Activated CD4-positive, alpha-beta T cell treated with anti-CD3 and anti-CD28 coated beads for 1 hour (primary cell): ENCODE data around the gene TMC3.
"Not testable (repeated sequence)": the region's sequence is repeated elsewhere in the genome, so short reads cannot be mapped to it uniquely, and the experiment has no call there.

ENCODE experiments used
- DNase-seq: peaks from one replicate; pipeline ENCODE4 v3.0.0-alpha.2; 2020

Gene TMC3

DNA sequence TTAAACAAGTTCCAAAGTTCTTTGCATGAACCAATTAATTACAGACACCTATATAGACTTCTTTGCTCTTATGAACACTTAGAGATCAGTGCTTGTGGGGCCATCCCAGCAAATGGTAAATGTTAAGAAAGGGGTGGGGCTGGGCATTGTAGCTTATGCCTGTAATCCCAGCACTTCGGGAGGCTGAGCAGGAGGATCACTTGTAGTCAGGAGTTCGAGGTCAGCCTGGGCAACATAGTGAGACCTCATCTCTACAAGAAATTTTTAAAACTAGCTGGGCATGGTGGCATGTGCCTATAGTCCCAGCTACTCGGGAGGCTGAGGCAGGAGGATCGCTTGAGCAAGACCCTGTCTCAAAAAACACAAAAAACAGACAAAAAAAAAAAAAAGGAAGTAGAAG, 30.6 kb downstream of the TMC3 start:
- no peak for DNase-seq

GRCh38 chr15:81341351-81341750, 32.7 kb downstream of the TMC3 start:
- DNase-seq, result no peak

GRCh38 chr15:81339851-81340250, 34.2 kb downstream of the TMC3 start:
- no peak for DNase-seq

- no peak for DNase-seq
These were observed 34.7 kb downstream of the TMC3 start for GRCh38 chr15:81339321-81339720.

DNA sequence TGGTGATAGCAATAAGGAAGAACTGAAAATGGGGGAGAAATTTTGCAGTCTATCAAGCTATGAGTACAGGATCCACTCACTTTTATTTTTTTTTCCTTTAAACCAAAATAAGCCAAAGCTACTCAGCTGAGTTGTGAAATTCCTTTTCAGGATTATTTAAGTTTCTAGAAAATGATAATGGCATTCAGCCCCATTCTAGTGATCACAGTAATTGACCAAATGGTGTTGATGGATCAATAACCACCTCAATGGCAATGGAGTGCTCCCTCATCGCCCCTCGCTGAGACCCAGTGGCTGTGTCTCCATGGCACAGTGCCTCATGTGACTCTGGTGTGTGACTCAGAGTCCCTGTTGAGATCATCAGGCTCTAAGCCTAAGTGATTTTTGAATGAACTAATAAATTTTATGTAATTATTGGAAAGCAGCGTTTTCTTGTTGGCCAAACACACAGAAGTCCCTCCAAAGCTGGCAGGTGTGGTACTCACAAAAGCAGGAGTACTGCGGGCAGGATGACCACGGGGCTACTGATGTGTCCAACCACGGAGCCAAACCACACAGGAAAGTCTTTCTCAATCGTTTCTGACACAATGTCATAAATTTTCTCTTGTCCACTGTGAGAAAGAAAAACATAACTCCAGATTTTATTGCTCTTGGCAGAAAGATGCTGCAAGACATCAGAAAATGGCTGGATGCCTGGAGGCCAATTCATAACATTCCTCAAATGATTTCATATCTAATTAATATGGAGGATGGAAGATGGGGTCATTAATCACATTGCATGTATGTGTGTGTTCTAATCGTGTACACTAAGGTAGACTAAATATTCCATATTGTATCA, 35.6 kb downstream of the TMC3 start:
- no peak for DNase-seq

- DNase-seq, result no peak
These were observed 36.3 kb downstream of the TMC3 start for GRCh38 chr15:81337713-81338157.

DNA sequence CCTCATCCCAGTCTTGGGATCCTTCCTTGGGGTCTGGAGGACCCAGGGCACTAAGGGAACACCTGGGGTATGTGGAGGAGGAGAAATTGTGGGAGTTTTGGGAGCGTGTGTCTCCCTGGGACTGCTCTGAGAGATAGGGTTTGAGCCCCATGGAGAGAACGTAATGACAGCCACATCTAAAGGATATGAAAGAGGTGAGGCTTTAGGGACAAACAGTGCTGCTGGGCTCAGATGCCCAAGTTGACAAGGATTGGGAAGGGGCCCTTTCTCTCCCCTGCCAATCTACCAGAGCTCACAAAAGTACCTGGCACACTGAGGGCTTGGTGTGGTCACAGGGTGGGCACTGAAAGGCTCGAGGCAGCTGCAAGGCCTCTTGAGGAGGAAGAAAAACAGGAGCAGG, 36.8 kb downstream of the TMC3 start:
- DNase-seq, result no peak

DNA sequence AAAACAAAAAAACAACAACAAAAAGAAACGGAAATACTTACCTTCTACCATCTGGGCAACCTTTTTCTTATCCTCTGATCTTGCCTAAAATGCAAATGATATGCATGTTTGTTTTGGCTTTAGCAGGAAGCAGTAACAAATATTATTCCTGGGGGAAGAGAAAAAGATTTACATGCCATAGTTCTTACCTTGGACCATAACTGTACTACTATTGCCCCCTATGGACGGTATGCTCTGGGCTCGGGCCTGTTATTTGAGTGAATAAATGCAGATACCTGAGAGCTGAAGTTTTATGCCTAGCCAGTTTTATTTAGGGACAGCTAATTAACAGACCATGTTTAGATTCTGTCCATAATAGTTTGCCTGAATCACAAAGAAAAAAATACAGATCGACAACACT, 37.4 kb downstream of the TMC3 start:
- no peak for DNase-seq

DNA sequence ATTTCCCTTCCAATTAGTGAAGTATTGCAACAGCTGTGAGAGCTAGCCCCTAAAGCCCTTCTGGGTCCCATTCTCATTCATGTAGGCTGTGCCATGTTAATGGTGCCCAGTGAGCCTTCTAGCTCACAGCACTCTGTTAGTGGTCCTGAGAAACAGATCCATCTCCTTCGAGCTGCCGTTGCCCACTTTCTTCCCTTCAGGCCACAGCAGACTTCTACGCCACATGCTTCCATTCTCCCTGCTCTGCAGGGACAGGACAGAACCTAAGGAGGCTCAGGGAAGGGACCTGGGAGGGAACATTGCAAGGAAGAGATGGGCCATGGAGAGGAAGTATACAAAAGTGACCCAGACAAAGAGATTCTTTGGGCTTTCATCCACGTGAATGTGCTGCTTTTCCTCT, 38.4 kb downstream of the TMC3 start:
- DNase-seq, result no peak

DNA sequence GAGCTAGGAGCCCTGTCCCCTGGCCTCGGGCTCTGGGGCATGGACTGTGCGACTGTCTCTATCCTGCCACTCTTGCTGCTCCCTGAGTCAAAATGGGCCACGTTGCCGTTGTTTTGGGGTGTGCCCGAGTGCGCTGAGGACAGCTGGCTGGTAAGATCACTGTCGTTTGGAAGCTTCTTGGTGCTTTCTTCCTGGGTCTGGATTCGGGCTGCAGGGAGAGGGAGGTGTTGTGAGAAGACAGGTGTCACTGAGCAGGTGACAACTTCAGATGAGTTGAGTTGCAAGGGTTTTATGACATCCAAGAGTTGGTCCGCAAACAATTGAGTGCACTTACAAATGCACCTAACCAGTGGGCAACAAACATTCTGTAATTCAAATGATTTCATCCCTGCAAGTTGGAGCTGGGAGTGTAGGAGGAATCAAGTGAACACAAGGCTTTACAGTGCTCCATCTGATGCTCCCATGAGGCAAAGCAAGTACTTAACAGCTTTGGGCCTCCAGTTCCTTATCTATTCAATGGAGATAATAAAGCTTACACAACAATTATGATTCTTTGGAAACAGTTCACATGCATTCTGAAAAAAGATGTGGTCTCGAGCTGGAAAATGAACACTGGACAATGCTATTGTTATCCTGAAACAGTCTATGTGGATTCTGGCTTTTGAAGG, 39.1 kb downstream of the TMC3 start:
- DNase-seq, result no peak

- no peak for DNase-seq
These were observed 40.6 kb downstream of the TMC3 start for GRCh38 chr15:81333363-81333762.

DNA sequence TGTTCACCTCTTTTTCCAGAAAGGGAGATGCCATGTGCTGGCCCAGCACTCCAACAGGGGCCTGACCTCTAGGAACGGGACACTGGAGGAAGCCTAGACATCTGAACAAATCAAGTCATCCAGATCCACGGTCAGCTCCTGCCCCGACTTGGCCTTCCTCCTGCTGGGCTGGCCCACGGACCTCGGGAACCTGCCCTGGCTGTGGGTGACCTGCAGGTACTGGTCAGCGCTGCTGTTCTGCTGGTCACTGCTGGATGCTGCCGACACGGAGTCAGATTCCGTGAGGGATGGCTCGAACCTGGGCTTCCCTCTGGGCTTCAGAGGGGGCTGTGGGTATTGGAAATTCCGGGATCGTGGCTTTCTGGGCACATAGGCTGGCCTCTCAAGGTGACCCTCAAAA, 41.7 kb downstream of the TMC3 start:
- DNase-seq, result no peak

DNA sequence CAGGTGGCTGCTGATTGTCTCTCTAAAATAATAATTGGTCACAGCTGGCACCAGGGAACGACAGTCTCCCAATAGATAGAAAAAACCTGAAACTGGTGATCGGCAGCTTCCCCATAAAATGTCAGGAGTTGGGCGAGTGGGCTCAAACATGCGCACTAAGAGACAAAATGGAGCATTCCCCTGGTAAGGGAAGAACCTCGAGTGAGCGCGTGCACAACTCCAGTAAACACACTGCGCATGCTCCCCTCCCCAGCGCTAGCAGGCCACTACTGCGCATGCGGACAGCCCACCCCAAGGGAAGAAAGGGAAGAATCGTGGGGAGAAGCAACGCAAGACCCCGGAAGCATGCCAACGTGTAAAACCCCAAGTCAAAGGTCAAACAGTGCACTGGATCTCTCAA, 42.4 kb downstream of the TMC3 start:
- DNase-seq, result no peak

DNA sequence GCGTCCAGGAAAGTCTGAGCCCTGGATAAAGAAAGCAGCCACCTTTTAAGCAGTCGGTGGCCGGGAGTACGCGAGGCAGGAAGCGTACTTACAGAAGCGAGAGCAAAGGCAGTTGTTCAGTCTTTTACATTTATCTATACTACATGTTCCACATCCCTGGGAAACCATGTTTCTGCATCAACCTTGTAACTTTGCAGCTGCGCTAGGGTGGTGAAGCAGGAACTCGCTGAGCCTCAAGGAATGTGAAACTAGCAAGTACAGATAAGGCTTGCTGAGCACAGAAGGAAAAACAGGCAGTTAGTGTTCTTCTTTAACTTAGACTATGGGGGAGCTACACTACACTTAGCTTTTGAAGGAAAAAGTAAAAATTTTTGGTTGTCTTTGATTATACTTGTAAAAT, 42.9 kb downstream of the TMC3 start:
- not testable (repeated sequence) for DNase-seq

DNA sequence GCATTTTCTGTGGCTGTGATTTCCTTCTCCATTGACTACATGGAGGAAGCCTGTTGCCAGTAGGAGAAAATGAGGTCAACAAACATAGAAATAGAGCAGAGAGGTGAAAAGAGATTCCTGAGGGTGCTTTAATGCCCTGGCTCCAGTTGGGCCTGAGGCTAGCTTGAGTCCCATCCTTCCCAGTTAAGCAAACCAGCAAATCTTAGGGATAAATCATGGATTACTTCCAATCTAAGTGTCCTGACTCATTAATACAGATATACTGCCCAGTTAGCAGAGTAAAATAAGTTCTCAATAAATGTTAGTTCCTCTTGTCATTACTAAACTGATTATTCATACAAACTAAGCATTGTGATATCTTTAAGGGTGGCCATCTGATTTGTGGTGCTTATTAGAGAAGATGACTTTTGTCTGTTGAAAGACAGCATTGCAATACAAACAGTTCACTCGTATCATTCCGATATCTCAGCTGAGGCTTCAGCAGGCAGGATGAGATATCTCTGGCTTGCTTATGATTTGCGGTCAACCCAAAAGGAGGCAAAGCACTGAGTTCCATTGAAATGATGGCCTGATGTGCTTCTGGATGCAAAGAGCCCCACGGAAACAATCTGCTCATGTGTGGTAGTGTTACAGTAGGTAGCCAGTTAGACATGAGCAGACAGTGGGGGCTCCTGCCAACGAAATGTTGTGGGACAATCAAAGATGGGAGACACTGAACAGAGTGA, 43.5 kb downstream of the TMC3 start:
- DNase-seq, result no peak

DNA sequence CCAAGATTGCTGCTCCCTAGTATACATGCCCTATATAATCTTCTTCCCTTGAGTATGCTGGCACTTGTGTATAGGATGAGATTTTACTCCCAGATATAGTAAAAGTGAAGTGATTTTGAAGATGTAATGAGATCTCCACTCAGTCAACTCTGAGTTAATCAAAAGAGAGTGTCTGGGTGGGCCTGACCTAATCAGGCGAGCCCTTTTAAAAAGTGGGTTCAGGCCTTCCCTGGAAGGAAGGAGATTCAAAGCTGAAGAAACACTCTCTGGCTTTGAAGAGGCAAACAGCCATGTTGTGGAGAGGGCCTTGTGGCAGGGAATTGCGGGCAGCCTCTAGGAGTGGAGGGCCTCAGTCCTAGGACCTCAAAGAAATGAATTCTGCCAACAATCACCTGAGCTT, 44.6 kb downstream of the TMC3 start:
- no peak for DNase-seq

GRCh38 chr15:81327516-81327915, 46.5 kb downstream of the TMC3 start:
- DNase-seq, result no peak

DNA sequence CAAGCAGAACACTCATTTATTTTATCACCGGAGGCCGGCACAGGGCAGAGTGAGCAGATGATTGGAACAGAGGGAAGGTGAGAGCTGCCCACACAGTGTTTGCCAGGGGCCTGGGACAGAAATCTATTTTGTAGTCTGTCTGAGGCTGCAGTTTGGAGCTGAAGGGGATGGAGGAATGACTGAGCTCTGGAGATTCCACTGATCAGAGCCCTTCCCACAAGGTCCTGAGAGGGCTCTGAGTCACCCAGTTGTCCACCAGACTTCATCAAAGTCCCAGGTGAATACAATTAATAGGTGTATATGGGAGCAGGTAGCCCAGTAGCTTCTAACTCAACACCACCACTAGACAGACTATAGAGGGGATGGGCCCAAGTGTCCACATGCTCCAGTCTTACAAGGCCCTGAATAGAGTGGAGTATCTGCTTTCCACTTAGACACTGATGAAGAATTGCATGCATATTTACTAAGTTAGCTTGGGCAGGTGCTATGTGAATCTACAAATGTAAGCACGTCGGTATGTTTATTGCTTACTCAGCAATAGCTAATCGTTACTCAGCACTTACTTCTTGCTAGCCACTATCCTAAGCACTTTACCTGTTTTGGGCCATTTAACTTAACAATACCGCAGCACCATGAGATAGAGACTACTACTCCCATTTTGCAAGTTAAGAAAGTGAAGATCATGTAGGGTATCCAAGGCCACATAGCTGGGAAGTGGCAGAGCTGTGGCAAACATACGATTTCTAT, 47.4 kb downstream of the TMC3 start:
- DNase-seq, result no peak

DNA sequence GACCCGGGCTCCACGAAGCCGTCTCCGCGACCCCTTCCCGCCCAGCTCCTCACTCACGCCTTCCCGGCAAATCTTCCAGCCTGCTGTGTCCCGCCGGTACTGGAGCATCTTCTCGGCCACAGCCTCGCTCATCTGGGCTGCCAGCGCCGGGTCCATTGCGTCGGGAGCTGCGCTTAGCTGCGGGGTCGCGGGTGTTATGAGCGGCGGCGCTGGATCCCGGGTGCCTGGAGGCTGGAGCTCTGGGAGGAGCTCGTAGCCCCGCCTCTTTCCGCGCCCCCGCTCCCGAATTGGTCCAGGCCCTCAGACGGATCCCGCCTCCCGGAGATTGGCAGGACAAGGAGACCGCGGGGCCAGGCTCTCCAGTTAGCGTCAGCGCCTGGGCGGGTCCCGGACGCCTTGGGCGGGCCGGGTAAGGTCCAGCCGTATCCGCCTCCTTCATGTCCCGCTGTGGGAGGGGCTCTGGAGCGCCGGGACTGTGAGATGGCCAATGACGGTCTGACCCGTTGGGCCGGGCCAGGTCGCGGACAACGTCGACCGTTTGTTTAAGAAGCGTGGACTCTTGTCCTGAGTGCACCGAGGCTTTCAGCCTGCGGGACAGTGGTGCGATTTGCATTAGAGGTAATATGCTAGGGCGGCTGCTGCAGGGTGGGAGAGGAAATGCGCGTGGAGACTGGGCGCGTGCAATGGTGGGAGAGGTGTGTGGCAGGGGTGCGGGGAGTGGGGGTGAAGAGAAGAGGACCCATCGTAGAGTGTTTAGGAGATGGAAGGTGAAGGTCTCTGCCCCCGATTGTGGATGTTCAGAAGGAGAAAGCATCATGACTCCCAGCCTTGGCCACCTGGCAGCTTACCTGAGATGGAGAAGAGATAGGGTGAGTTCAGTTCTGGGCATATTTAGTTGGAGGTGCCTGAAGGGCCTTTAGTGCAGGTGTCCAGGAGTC, 49.8 kb downstream of the TMC3 start, which contains the start of gene STARD5:
Gene STARD5 (minus strand): TSS at position 198 of the 938 bp plus-strand sequence. CDS start 42 bp downstream, at position 156.
- peak; percentile 90 for DNase-seq

DNA sequence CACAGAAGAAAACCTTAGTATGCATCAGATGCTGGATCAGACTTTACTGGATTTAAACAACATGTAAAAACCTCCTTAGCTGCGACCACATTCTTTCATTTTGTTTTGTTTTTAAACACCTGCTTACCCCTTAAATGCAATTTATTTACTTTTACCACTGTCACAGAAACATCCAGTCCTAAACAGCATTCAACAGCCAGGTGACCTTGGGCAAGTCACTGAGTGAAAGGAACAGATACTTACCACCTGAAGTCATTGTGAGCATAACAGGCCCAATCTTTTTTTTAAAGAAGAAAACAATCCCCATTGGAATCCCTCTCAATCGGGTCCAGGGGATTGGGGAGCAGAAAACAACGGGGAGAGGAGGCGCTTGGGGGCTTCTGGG, 50.5 kb downstream of the TMC3 start:
- DNase-seq, result no peak

- no peak for DNase-seq
These were observed 51.2 kb downstream of the TMC3 start for GRCh38 chr15:81322676-81323253.
